Ascending aorta (tissue), 2 donors: ENCODE measurements around the gene MIOX. TPM values are rescaled to one million over a fixed set of nuclear protein-coding genes. Genes with fewer than 3 reads are reported as not detected.

ENCODE experiments used
- DNase-seq, 2 donors: peaks; one replicate each; pipeline ENCODE4 v3.0.0-alpha.2; 2019; ENCODE audit warnings: low spot score in 2 of 2
- H3K27ac ChIP-seq, 2 donors: fragments of 200-600 bp; sonication (generic); one replicate each; pipeline ENCODE4 v1.5.1; 2016 to 2017; ENCODE audit warnings: mild to moderate bottlenecking in 1 of 2
- H3K27me3 ChIP-seq: fragments of 200-600 bp; sonication (generic); one replicate; pipeline ENCODE4 v1.5.1; 2017
- H3K36me3 ChIP-seq, 2 donors: fragments of 200-600 bp; sonication (generic); one replicate each; pipeline ENCODE4 v1.5.1; 2016
- H3K4me1 ChIP-seq, 2 donors: fragments of 200-600 bp; sonication (generic); one replicate each; pipeline ENCODE4 v1.5.1; 2016 to 2017; ENCODE audit warnings: mild to moderate bottlenecking in 1 of 2
- H3K4me3 ChIP-seq, 2 donors: fragments of 200-600 bp; sonication (generic); one replicate each; pipeline ENCODE4 v1.5.1; 2016 to 2017; ENCODE audit warnings: mild to moderate bottlenecking in 1 of 2
- H3K9me3 ChIP-seq, 2 donors: fragments of 200-600 bp; sonication (generic); one replicate each; pipeline ENCODE4 v1.5.1; 2016
- intact Hi-C: fragments of 100-400 bp; cut with DNase I; formaldehyde crosslinking; loops from one replicate; pipeline ENCODE4 v1.15.1; 2023
- total RNA-seq: library from RNA; depleted of rRNA; stranded (reverse); fragments of >200 nt; gene quantifications from one replicate; pipeline ENCODE4 v1.1.0, GENCODE V29; 2016
- TF ChIP-seq, protein P1 (sequence below), 3 experiments: fragments of 200-600 bp in 2 of 3; fragments of 450-650 bp in 1 of 3; sonication (generic) in 2 of 3; IDR thresholded peaks; one replicate each; pipeline ENCODE4 v1.5.1; 2016 to 2019; ENCODE audit warnings: antibody characterized with exemption in 3 of 3, mild to moderate bottlenecking in 1 of 3, moderate library complexity in 1 of 3

MIOX gene
- total RNA-seq, 1 donor from 2014 or later, result not detected

- Histone ChIP-seq H3K27me3 (no peaks in the 10 kb centered on the region), H3K4me3 (peak within 1 kb of the TSS; percentile 83 to 94), H3K27ac (peak within 1 kb of the TSS; percentile 80 to 97), H3K4me1 (peaks cover 10 to 20% of the 10 kb centered on the region in 2 donors), H3K36me3 (peaks cover 32 to 41% of the 10 kb centered on the region in 2 donors), H3K9me3 (no peaks in the 10 kb centered on the region)
- TF ChIP-seq, protein P1, sequence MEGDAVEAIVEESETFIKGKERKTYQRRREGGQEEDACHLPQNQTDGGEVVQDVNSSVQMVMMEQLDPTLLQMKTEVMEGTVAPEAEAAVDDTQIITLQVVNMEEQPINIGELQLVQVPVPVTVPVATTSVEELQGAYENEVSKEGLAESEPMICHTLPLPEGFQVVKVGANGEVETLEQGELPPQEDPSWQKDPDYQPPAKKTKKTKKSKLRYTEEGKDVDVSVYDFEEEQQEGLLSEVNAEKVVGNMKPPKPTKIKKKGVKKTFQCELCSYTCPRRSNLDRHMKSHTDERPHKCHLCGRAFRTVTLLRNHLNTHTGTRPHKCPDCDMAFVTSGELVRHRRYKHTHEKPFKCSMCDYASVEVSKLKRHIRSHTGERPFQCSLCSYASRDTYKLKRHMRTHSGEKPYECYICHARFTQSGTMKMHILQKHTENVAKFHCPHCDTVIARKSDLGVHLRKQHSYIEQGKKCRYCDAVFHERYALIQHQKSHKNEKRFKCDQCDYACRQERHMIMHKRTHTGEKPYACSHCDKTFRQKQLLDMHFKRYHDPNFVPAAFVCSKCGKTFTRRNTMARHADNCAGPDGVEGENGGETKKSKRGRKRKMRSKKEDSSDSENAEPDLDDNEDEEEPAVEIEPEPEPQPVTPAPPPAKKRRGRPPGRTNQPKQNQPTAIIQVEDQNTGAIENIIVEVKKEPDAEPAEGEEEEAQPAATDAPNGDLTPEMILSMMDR (IDR thresholded peaks at IDR 0.05), result no peak
- peak in 1 of 2 donors; percentile 92 for DNase-seq
- intact Hi-C loops, result loop anchor here (1.0 to 10.0 kb wide), 6 partner anchors 32 to 543 kb away; partner anchors contain the start of genes ARSA, PIM3, SBF1 and SELENOO
Measured at GRCh38 chr22:50507421-50507990, 20.8 kb downstream of the MIOX start, which contains the start of gene LMF2. Gene LMF2, minus strand, starts transcription at chr22:50507702. Its CDS starts 27 bp downstream, at chr22:50507675.

DNA sequence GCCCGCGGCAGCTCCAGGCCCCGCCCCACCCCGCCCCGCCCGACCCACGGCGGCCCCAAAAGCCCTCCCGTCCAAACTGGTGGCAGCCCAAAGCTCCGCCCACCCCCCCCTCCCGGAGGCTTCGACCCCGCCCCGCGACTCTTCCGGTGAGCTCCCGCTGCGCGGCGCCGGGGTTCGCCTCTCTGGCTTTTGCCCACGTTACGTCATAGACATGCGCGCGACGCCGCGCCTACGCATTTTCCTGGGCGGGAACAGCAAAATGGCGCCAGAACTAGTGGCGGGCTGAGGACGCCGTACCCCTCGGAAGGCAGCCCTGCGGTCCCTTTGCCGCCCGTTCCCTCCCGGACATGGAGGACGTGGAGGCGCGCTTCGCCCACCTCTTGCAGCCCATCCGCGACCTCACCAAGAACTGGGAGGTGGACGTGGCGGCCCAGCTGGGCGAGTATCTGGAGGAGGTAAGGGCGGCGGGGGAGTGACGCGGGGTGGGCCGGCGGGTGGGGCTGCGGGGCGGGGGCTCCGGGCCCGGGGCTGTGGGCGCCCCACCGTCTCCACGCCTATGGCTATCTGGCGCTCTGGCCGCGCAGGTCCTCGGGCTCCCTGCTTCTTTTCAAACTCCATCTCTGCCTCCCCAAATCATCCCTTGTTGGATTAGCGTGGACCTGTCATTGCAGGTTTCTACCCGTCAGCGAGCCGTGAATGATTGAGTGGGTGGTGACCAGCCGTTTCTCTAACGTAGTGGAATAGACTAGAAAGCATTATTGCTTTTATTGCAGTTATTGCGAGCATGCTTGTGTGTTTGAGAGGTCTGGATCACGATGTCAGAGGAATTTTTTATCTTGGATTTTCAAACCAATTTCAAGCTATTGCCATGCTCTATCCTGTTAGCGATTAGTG lies 21.6 kb downstream of the MIOX start, which contains the start of gene NCAPH2:
Gene NCAPH2, plus strand, starts transcription at position 234 of the 894 bp plus-strand sequence. Its CDS starts 114 bp downstream, at position 348.
- intact Hi-C loops, result loop anchor here (1.0 to 10.0 kb wide), 8 partner anchors 17 to 543 kb away; partner anchors contain the start of genes ARSA, CHKB, PIM3 and SBF1
- Histone ChIP-seq H3K4me3 (peak within 1 kb of the TSS; percentile 83 to 94), H3K27me3 (no peaks in the 10 kb centered on the region), H3K27ac (peak within 1 kb of the TSS; percentile 80 to 97), H3K4me1 (peaks cover 10 to 20% of the 10 kb centered on the region in 2 donors), H3K9me3 (no peaks in the 10 kb centered on the region), H3K36me3 (peaks cover 26 to 34% of the 10 kb centered on the region in 2 donors)
- peak; percentile 70 to 97 for DNase-seq
- TF ChIP-seq, protein P1 (IDR thresholded peaks at IDR 0.05), result no peak

DNA sequence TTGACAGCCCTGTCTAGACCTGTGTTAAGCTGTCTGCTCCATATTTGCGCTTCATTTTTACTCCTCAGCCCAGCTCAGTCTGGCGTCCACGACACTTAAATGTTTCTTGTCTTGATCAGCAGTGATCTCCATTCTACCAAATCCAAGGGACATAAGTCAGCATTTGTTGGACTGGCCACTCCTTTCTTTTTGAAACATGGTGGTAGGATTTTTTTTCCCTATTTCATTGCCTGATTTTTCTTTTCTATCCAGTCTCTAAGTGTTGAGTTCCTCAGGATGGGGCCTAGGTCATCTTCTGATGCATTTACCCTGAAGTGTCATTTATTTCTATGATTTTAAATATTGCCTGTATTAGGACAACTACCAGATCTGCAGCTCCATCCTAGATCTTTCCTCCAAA lies 22.2 kb downstream of the MIOX start:
- no peaks in the 10 kb centered on the region for H3K27me3 ChIP-seq
- peak overlapping the region; percentile 71 to 73 for H3K4me3 ChIP-seq
- TF ChIP-seq, protein P1 (IDR thresholded peaks at IDR 0.05), result no peak
- intact Hi-C loops, result loop anchor here (1.0 to 10.0 kb wide), 5 partner anchors 16 to 544 kb away; partner anchors contain the start of genes CHKB, PIM3, SCO2 and SELENOO
- DNase-seq, result no peak
- peaks cover 21 to 29% of the 10 kb centered on the region in 2 donors for H3K36me3 ChIP-seq
- no peaks in the 10 kb centered on the region for H3K9me3 ChIP-seq
- H3K4me1 ChIP-seq, result peaks cover 10 to 20% of the 10 kb centered on the region in 2 donors
- H3K27ac ChIP-seq, result peak overlapping the region; percentile 78 to 97

- H3K36me3 ChIP-seq, result peaks cover 19 to 33% of the 10 kb centered on the region in 2 donors
- H3K27me3 ChIP-seq, result no peaks in the 10 kb centered on the region
- H3K4me1 ChIP-seq, result peaks cover 0 to 8% of the 10 kb centered on the region in 2 donors
- H3K4me3 ChIP-seq, result no peak overlapping the region
- H3K9me3 ChIP-seq, result no peaks in the 10 kb centered on the region
- TF ChIP-seq, protein P1 (IDR thresholded peaks at IDR 0.05), result no peak
- intact Hi-C loops, result no loop called here
- no peak overlapping the region for H3K27ac ChIP-seq
- no peak for DNase-seq
Measured at GRCh38 chr22:50513175-50513574, 26.5 kb downstream of the MIOX start.

DNA sequence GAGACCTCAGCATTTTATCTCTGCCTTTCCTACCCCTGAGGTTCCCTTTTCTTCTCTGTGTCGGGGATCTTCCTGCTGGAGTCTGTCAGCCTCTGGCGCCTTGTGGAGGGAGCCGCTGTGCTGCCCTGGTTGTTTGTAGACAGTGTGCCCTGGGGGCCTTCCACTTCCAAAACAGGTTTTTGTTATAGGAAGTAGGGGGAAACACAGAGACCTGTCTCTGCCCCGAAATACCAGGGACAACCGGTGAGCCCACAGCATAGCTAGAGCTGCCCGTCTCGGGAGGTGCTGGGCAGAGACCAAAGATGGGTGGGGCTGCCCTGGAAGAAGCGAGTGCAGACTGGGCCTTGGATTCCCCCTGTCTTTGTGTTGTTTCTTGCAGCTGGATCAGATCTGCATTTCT lies 29.4 kb downstream of the MIOX start:
- Histone ChIP-seq H3K36me3 (peaks cover 36 to 47% of the 10 kb centered on the region in 2 donors), H3K27me3 (no peaks in the 10 kb centered on the region), H3K9me3 (no peaks in the 10 kb centered on the region), H3K4me1 (no peaks in the 10 kb centered on the region), H3K27ac (no peak overlapping the region), H3K4me3 (no peak overlapping the region)
- no peak for DNase-seq
- intact Hi-C loops, result no loop called here
- TF ChIP-seq, protein P1 (IDR thresholded peaks at IDR 0.05), result no peak
